ENCODE data around the gene MGA.

Gene MGA

GRCh38 chr15:41658689-41659088, 1.5 kb upstream of the MGA start:
- no peak for DNase-seq (ENCODE audit: low spot score)

GRCh38 chr15:41659190-41659589, 1.0 kb upstream of the MGA start:
- DNase-seq (ENCODE audit: low spot score), result no peak

- DNase-seq (ENCODE audit: low spot score), result no peak
These were observed 360 bp upstream of the MGA start for GRCh38 chr15:41659855-41660234.

- peak; percentile 35 for DNase-seq (ENCODE audit: low spot score)
These were observed 893 bp downstream of the MGA start for GRCh38 chr15:41661078-41661517.

- peak; percentile 73 for DNase-seq (ENCODE audit: low spot score)
These were observed 1.5 kb downstream of the MGA start for GRCh38 chr15:41661518-41662225.

GRCh38 chr15:41666353-41666920, 6.2 kb downstream of the MGA start:
- DNase-seq (ENCODE audit: low spot score), result no peak

GRCh38 chr15:41669701-41670100, 9.5 kb downstream of the MGA start:
- no peak for DNase-seq (ENCODE audit: low spot score)

- no peak for DNase-seq (ENCODE audit: low spot score)
These were observed 11.7 kb downstream of the MGA start for GRCh38 chr15:41671656-41672648.

GRCh38 chr15:41675337-41675736, 15.1 kb downstream of the MGA start:
- no peak for DNase-seq (ENCODE audit: low spot score)

- DNase-seq (ENCODE audit: low spot score), result no peak
These were observed 18.5 kb downstream of the MGA start for GRCh38 chr15:41678742-41679141.

- DNase-seq (ENCODE audit: low spot score), result no peak
These were observed 23.8 kb downstream of the MGA start for GRCh38 chr15:41683955-41684354.

- no peak for DNase-seq (ENCODE audit: low spot score)
These were observed 28.5 kb downstream of the MGA start for GRCh38 chr15:41688671-41689070.

- DNase-seq (ENCODE audit: low spot score), result no peak
These were observed 28.9 kb downstream of the MGA start for GRCh38 chr15:41689083-41689482.

- DNase-seq (ENCODE audit: low spot score), result no peak
These were observed 29.6 kb downstream of the MGA start for GRCh38 chr15:41689834-41690233.

- no peak for DNase-seq (ENCODE audit: low spot score)
These were observed 30.4 kb downstream of the MGA start for GRCh38 chr15:41690636-41691035.

GRCh38 chr15:41691471-41691870, 31.3 kb downstream of the MGA start:
- DNase-seq (ENCODE audit: low spot score), result no peak

- peak; percentile 22 for DNase-seq (ENCODE audit: low spot score)
These were observed 31.8 kb downstream of the MGA start for GRCh38 chr15:41692049-41692448.

GRCh38 chr15:41693757-41694156, 33.6 kb downstream of the MGA start:
- DNase-seq (ENCODE audit: low spot score), result no peak

- peak; percentile 72 for DNase-seq (ENCODE audit: low spot score)
These were observed 35.7 kb downstream of the MGA start for GRCh38 chr15:41695750-41696436.

- DNase-seq (ENCODE audit: low spot score), result no peak
These were observed 38.6 kb downstream of the MGA start for GRCh38 chr15:41698779-41699178.

- no peak for DNase-seq (ENCODE audit: low spot score)
These were observed 42.9 kb downstream of the MGA start for GRCh38 chr15:41703120-41703519.

- DNase-seq (ENCODE audit: low spot score), result peak; percentile 52
These were observed 52.8 kb downstream of the MGA start for GRCh38 chr15:41713047-41713446.
